Endothelial cell of umbilical vein (primary cell): Measurements from ENCODE around the gene FAM98B.

Source experiments
- CTCF ChIP-seq, 2 donors: IDR thresholded peaks; 1 replicate in 1 of 2; 2 replicates in 1 of 2; pipeline ENCODE4 v1.5.1; 2011; ENCODE audit warnings: low read length in 2 of 2, mild to moderate bottlenecking in 2 of 2, moderate library complexity in 2 of 2, control low read depth in 1 of 2, inconsistent platforms in 1 of 2, low read depth in 1 of 2; ENCODE audit not compliant: insufficient read depth in 1 of 2; ENCODE audit errors: extremely low read depth in 1 of 2
- EZH2 ChIP-seq: IDR thresholded peaks from 2 replicates; pipeline ENCODE4 v1.6.1; 2012; ENCODE audit warnings: borderline replicate concordance, low read depth, mild to moderate bottlenecking, moderate library complexity, low read length, inconsistent platforms; ENCODE audit not compliant: severe bottlenecking
- JUN ChIP-seq: IDR thresholded peaks from 2 replicates; pipeline ENCODE4 v1.6.1; 2011; ENCODE audit warnings: borderline replicate concordance, low read depth; ENCODE audit not compliant: insufficient read length, insufficient read depth
- POLR2A ChIP-seq: IDR thresholded peaks from 2 replicates; pipeline ENCODE4 v1.6.1; 2012; ENCODE audit warnings: low read depth, mild to moderate bottlenecking, control low read depth, low read length

GRCh38 chr15:38425269-38425668 lies 28.7 kb upstream of the FAM98B start:
- TF ChIP-seq POLR2A (no peak), CTCF (IDR thresholded peaks at IDR 0.05; ENCODE audit: extremely low read depth in 1 of 2, insufficient read depth in 1 of 2, low read depth in 1 of 2, low read length in 2 of 2) (no peak), JUN (no peak), EZH2 (no peak)
